Fibroblast of lung (primary cell): ENCODE results near the gene CRADD. TPM values are rescaled to one million over a fixed set of nuclear protein-coding genes. Genes with fewer than 3 reads are reported as not detected.
"Not testable (repeated sequence)": the region's sequence is repeated elsewhere in the genome, so short reads cannot be mapped to it uniquely, and the experiment has no call there.

Experiments used
- DNase-seq, 2 donors: peaks; one replicate each; pipeline versions ENCODE4 v3.0.0 to v3.0.0-alpha.2; 2010; ENCODE audit warnings: low read depth in 2 of 2
- H2AFZ ChIP-seq: 2 replicates; pipeline ENCODE4 v1.5.1; 2012; ENCODE audit warnings: low read length, control low read depth, inconsistent platforms
- H3K27ac ChIP-seq: 2 replicates; pipeline ENCODE4 v1.5.1; 2011; ENCODE audit warnings: low read length, control low read depth; ENCODE audit not compliant: insufficient read depth
- H3K27me3 ChIP-seq: 2 replicates; pipeline ENCODE4 v1.5.1; 2011; ENCODE audit warnings: mild to moderate bottlenecking, low read length; ENCODE audit not compliant: control insufficient read depth, insufficient read depth
- H3K36me3 ChIP-seq: 2 replicates; pipeline ENCODE4 v1.5.1; 2011; ENCODE audit warnings: low read length; ENCODE audit not compliant: control insufficient read depth, insufficient read depth
- H3K4me1 ChIP-seq: 2 replicates; pipeline ENCODE4 v1.5.1; 2011; ENCODE audit warnings: low read length; ENCODE audit not compliant: control insufficient read depth, insufficient read depth; ENCODE audit errors: extremely low read depth
- H3K4me2 ChIP-seq: 2 replicates; pipeline ENCODE4 v1.5.1; 2011; ENCODE audit warnings: low read length, control low read depth; ENCODE audit not compliant: insufficient read depth; ENCODE audit errors: extremely low read depth
- H3K4me3 ChIP-seq, 4 experiments: fragments of 200-600 bp in 1 of 4; sonication (generic) in 1 of 4; replicated peaks in 1 of 4; 2 replicates each; pipeline ENCODE4 v1.5.1; 2011 to 2016; ENCODE audit warnings: low read length in 4 of 4, low read depth in 3 of 4, mild to moderate bottlenecking in 3 of 4, control low read depth in 2 of 4, inconsistent platforms in 1 of 4, mixed read lengths in 1 of 4; ENCODE audit not compliant: insufficient read depth in 1 of 4; ENCODE audit errors: control extremely low read depth in 1 of 4
- H3K79me2 ChIP-seq: 2 replicates; pipeline ENCODE4 v1.5.1; 2012; ENCODE audit warnings: mild to moderate bottlenecking, low read length, inconsistent platforms; ENCODE audit not compliant: control insufficient read depth, insufficient read depth
- H3K9ac ChIP-seq: 2 replicates; pipeline ENCODE4 v1.5.1; 2011; ENCODE audit warnings: mild to moderate bottlenecking, low read length, control low read depth; ENCODE audit not compliant: insufficient read depth
- H3K9me3 ChIP-seq: 2 replicates; pipeline ENCODE4 v1.5.1; 2012; ENCODE audit warnings: low read depth, low read length; ENCODE audit not compliant: control insufficient read depth, insufficient read depth
- H4K20me1 ChIP-seq: 2 replicates; pipeline ENCODE4 v1.5.1; 2011; ENCODE audit warnings: low read length; ENCODE audit not compliant: control insufficient read depth, insufficient read depth; ENCODE audit errors: extremely low read depth
- CTCF ChIP-seq, 2 donors: IDR thresholded peaks in 1 of 2; conservative IDR thresholded peaks in 1 of 2; 1 replicate in 1 of 2; 2 replicates in 1 of 2; pipeline ENCODE4 v1.5.1; 2011 to 2012; ENCODE audit warnings: low read length in 2 of 2, control low read depth in 1 of 2, inconsistent platforms in 1 of 2, low read depth in 1 of 2, mild to moderate bottlenecking in 1 of 2
- EZH2 ChIP-seq: IDR thresholded peaks from 2 replicates; pipeline ENCODE4 v1.5.1; 2012; ENCODE audit warnings: low read length, control low read depth, mild to moderate bottlenecking; ENCODE audit errors: missing control alignments
- polyA plus RNA-seq, 2 donors: library from polyadenylated mRNA; depleted of rRNA in 1 of 2; stranded (reverse) in 1 of 2; unstranded in 1 of 2; fragments of >200 nt; gene quantifications; 2 replicates each; pipeline ENCODE4 v1.2.1, GENCODE V29; 2011 to 2012; ENCODE audit warnings: missing spikeins in 1 of 2
- total RNA-seq: library from RNA; depleted of rRNA; stranded (reverse); fragments of >200 nt; gene quantifications from 2 replicates; pipeline ENCODE4 v1.2.1, GENCODE V29; 2014

The CRADD gene
- total and polyA plus RNA-seq, 2 donors (not counting 1 experiment from before 2014, with no cell fraction given) = 13.5 to 21.1 TPM

- Histone ChIP-seq H3K9me3 (no peaks in the 10 kb centered on the region), H4K20me1 (no peaks in the 10 kb centered on the region), H3K9ac (no peak overlapping the region), H3K79me2 (no peaks in the 10 kb centered on the region), H3K27ac (no peak overlapping the region), H3K4me3 (no peak overlapping the region), H3K27me3 (no peaks in the 10 kb centered on the region), H3K36me3 (no peaks in the 10 kb centered on the region), H3K4me2 (no peak overlapping the region), H3K4me1 (peaks cover 18% of the 10 kb centered on the region), H2AFZ (no peak overlapping the region)
- DNase-seq = no peak
- no peak for TF ChIP-seq EZH2
- no peak for TF ChIP-seq CTCF (conservative IDR thresholded peaks at IDR 0.05 in 1 of 2, IDR thresholded peaks at IDR 0.05 in 1 of 2; ENCODE audit: low read depth in 1 of 2, low read length in 2 of 2)
Observed at GRCh38 chr12:93708952-93709351, 31.8 kb downstream of the CRADD start.

GRCh38 chr12:93709386-93709785 lies 32.2 kb downstream of the CRADD start:
- Histone ChIP-seq H3K4me1 (peaks cover 20% of the 10 kb centered on the region), H3K9me3 (no peaks in the 10 kb centered on the region), H3K27me3 (no peaks in the 10 kb centered on the region), H3K9ac (no peak overlapping the region), H3K79me2 (no peaks in the 10 kb centered on the region), H3K4me3 (no peak overlapping the region), H3K36me3 (no peaks in the 10 kb centered on the region), H3K4me2 (no peak overlapping the region), H2AFZ (no peak overlapping the region), H4K20me1 (no peaks in the 10 kb centered on the region), H3K27ac (no peak overlapping the region)
- no peak for DNase-seq
- TF ChIP-seq CTCF (conservative IDR thresholded peaks at IDR 0.05 in 1 of 2, IDR thresholded peaks at IDR 0.05 in 1 of 2; ENCODE audit: low read depth in 1 of 2, low read length in 2 of 2) (no peak), EZH2 (no peak)

GRCh38 chr12:93710574-93710926 lies 33.4 kb downstream of the CRADD start:
- Histone ChIP-seq H3K9me3 (no peaks in the 10 kb centered on the region), H2AFZ (no peak overlapping the region), H3K4me2 (no peak overlapping the region), H3K36me3 (no peaks in the 10 kb centered on the region), H3K27me3 (no peaks in the 10 kb centered on the region), H3K27ac (no peak overlapping the region), H3K79me2 (no peaks in the 10 kb centered on the region), H4K20me1 (no peaks in the 10 kb centered on the region), H3K4me3 (no peak overlapping the region), H3K4me1 (peaks cover 18% of the 10 kb centered on the region), H3K9ac (no peak overlapping the region)
- no peak for DNase-seq
- TF ChIP-seq CTCF (conservative IDR thresholded peaks at IDR 0.05 in 1 of 2, IDR thresholded peaks at IDR 0.05 in 1 of 2; ENCODE audit: low read depth in 1 of 2, low read length in 2 of 2) (no peak), EZH2 (no peak)

GRCh38 chr12:93711502-93711901 lies 34.3 kb downstream of the CRADD start:
- H4K20me1 ChIP-seq, DNase-seq, H3K27ac ChIP-seq, H3K4me2 ChIP-seq, H3K79me2 ChIP-seq, H3K9ac ChIP-seq, H3K9me3 ChIP-seq, H2AFZ ChIP-seq, H3K27me3 ChIP-seq, H3K36me3 ChIP-seq, H3K4me3 ChIP-seq: not testable (repeated sequence)
- H3K4me1 ChIP-seq = peaks cover 11% of the 10 kb centered on the region
